A549 (cell line): ENCODE results near the gene TCF12. TPM values are rescaled to one million over a fixed set of nuclear protein-coding genes. Genes with fewer than 3 reads are reported as not detected.

ENCODE experiments used
- ATAC-seq, 2 experiments: fragments of 200-7000 bp in 1 of 2; fragments of >200 bp in 1 of 2; cut with Nextera tagmentation in 1 of 2; cut with Tn5 transposase in 1 of 2; 3 replicates each; pipeline versions ENCODE4 v1.8.0 to v1.9.1; 2018 to 2020; ENCODE audit warnings: mild to moderate bottlenecking in 1 of 2, moderate library complexity in 1 of 2
- CTCF ChIA-PET: fragments of 300-600 bp; sonication (Branson Sonifier 250); formaldehyde crosslinking; extraction: SDS; loops from one replicate; lab custom pipeline; 2021; ENCODE audit warnings: antibody characterized with exemption, inconsistent platforms; lab: Yijun Ruan, JAX
- POLR2A ChIA-PET: fragments of 350-600 bp; formaldehyde crosslinking; extraction: SDS; loops from one replicate; lab custom pipeline; 2021; ENCODE audit warnings: antibody characterized with exemption, inconsistent platforms; lab: Yijun Ruan, JAX
- DNase-seq, 2 experiments: peaks; one replicate each; pipeline versions ENCODE4 v3.0.0 to v3.0.0-alpha.2; 2011 to 2016; ENCODE audit warnings: low read depth in 1 of 2, low spot score in 1 of 2
- FAIRE-seq: peaks from 2 replicates; lab custom pipeline; 2011; peaks lifted over from hg19 to GRCh38; lab: Jason Lieb, UNC
- H3K27ac ChIP-seq, 2 experiments: fragments of >200 bp; sonication (Bioruptor Twin); formaldehyde crosslinking; 3 replicates each; pipeline ENCODE4 v1.5.1; 2016 to 2017
- H3K4me1 ChIP-seq: fragments of >200 bp; sonication (Bioruptor Twin); formaldehyde crosslinking; 3 replicates; pipeline ENCODE4 v1.6.1; 2016
- H3K4me2 ChIP-seq: fragments of >200 bp; sonication (Bioruptor Twin); formaldehyde crosslinking; 3 replicates; pipeline ENCODE4 v1.6.1; 2016
- H3K4me3 ChIP-seq: fragments of >200 bp; sonication (Bioruptor Twin); formaldehyde crosslinking; 3 replicates; pipeline ENCODE4 v1.5.1; 2016
- H3K9me3 ChIP-seq: fragments of >200 bp; sonication (Bioruptor Twin); formaldehyde crosslinking; 3 replicates; pipeline ENCODE4 v1.6.1; 2016
- ATOH8 ChIP-seq: fragments of 250-450 bp; sonication (Bioruptor Pico); IDR thresholded peaks from 2 replicates; pipeline ENCODE4 v1.5.0; 2020; ENCODE audit warnings: low read depth, mild to moderate bottlenecking, moderate library complexity
- BCL3 ChIP-seq: fragments of >200 bp; sonication (Bioruptor Twin); formaldehyde crosslinking; IDR thresholded peaks from 3 replicates; pipeline ENCODE4 v1.6.1; 2016
- CHD4 ChIP-seq: fragments of 200-600 bp; sonication (generic); IDR thresholded peaks from 2 replicates; pipeline ENCODE4 v1.6.1; 2016; ENCODE audit warnings: antibody characterized with exemption, mild to moderate bottlenecking, borderline replicate concordance
- E2F6 ChIP-seq: IDR thresholded peaks from 2 replicates; pipeline ENCODE4 v1.6.1; 2012; ENCODE audit warnings: low read depth, borderline replicate concordance
- ESRRA ChIP-seq: fragments of 150-350 bp; IDR thresholded peaks from 2 replicates; pipeline ENCODE4 v1.6.1; 2014; ENCODE audit warnings: mild to moderate bottlenecking, low read length, borderline replicate concordance
- HEYL ChIP-seq: fragments of 250-450 bp; sonication (Bioruptor Pico); IDR thresholded peaks from 2 replicates; pipeline ENCODE4 v1.8.0; 2021; ENCODE audit warnings: mild to moderate bottlenecking, moderate library complexity
- HMGXB4 ChIP-seq: fragments of 250-450 bp; sonication (Bioruptor Pico); IDR thresholded peaks from 2 replicates; pipeline ENCODE4 v1.5.0; 2021; ENCODE audit warnings: mild to moderate bottlenecking, moderate library complexity, borderline replicate concordance
- HOXB13 ChIP-seq: fragments of 250-450 bp; sonication (Bioruptor Pico); IDR thresholded peaks from 2 replicates; pipeline ENCODE4 v1.5.0; 2020; ENCODE audit warnings: low read depth, mild to moderate bottlenecking, moderate library complexity
- HOXB5 ChIP-seq: fragments of 250-450 bp; sonication (Bioruptor Pico); IDR thresholded peaks from 2 replicates; pipeline ENCODE4 v1.5.0; 2020; ENCODE audit warnings: mild to moderate bottlenecking, moderate library complexity
- JUN ChIP-seq, 2 experiments: fragments of >200 bp; sonication (Bioruptor Twin); formaldehyde crosslinking; IDR thresholded peaks; 2 replicates in 1 of 2; 3 replicates in 1 of 2; pipeline ENCODE4 v1.6.1; 2016 to 2017
- JUNB ChIP-seq: fragments of >200 bp; sonication (Bioruptor Twin); formaldehyde crosslinking; IDR thresholded peaks from 2 replicates; pipeline ENCODE4 v1.6.1; 2016
- KDM1A ChIP-seq: fragments of 200-600 bp; sonication (generic); IDR thresholded peaks from 2 replicates; pipeline ENCODE4 v1.6.1; 2016; ENCODE audit warnings: low read depth, mild to moderate bottlenecking
- KDM5A ChIP-seq: fragments of 200-600 bp; sonication (generic); IDR thresholded peaks from 2 replicates; pipeline ENCODE4 v1.6.1; 2016; ENCODE audit warnings: antibody characterized with exemption, mild to moderate bottlenecking
- MAZ ChIP-seq: fragments of 150-350 bp; IDR thresholded peaks from 2 replicates; pipeline ENCODE4 v1.6.1; 2014; ENCODE audit warnings: antibody characterized with exemption, low read depth, low read length, borderline replicate concordance
- MYC ChIP-seq: IDR thresholded peaks from 2 replicates; pipeline ENCODE4 v1.6.1; 2012; ENCODE audit warnings: mild to moderate bottlenecking, inconsistent platforms, low read length, improper control_type of control experiment, borderline replicate concordance
- NFE2L2 ChIP-seq: fragments of 150-350 bp; conservative IDR thresholded peaks from 2 replicates; pipeline ENCODE4 v1.6.1; 2014; ENCODE audit warnings: low read length
- PHF8 ChIP-seq: fragments of 200-600 bp; sonication (generic); IDR thresholded peaks from 2 replicates; pipeline ENCODE4 v1.6.1; 2016; ENCODE audit warnings: low read depth, mild to moderate bottlenecking, antibody characterized with exemption, moderate library complexity, borderline replicate concordance
- POLR2AphosphoS2 ChIP-seq: conservative IDR thresholded peaks from 2 replicates; pipeline ENCODE4 v1.6.1; 2012; ENCODE audit warnings: low read length, improper control_type of control experiment, inconsistent platforms
- RAD21 ChIP-seq, 2 experiments: fragments of >200 bp in 1 of 2; sonication (Bioruptor Twin) in 1 of 2; formaldehyde crosslinking in 1 of 2; IDR thresholded peaks in 1 of 2; conservative IDR thresholded peaks in 1 of 2; 2 replicates in 1 of 2; 3 replicates in 1 of 2; pipeline ENCODE4 v1.6.1; 2012 to 2018; ENCODE audit warnings: inconsistent platforms in 1 of 2
- REST ChIP-seq: fragments of 200-600 bp; sonication (generic); IDR thresholded peaks from 2 replicates; pipeline ENCODE4 v1.6.1; 2016; ENCODE audit warnings: antibody characterized with exemption, mild to moderate bottlenecking, moderate library complexity
- WGBS: methylation state at CpG from one replicate; pipeline ENCODE4 v1.1.6; 2017; ENCODE audit errors: missing lambda C conversion rate; 5-methylcytosine and 5-hydroxymethylcytosine counted together
- polyA plus RNA-seq, 4 experiments: library from polyadenylated mRNA; depleted of rRNA in 3 of 4; stranded (reverse); fragments of >200 nt; fragmentation: RNase III in 1 of 4; extraction: RNeasy Plus Mini Kit Qiagen cat#74134 plus additional on column Dnase treatment in 1 of 4; gene quantifications; 2 replicates in 3 of 4; 3 replicates in 1 of 4; pipeline ENCODE4 v1.2.3, GENCODE V29; 2011 to 2017

Gene TCF12
- polyA plus RNA-seq, 2 of the 4 experiments (the other 2 are of a cell fraction) = 36.3 to 121 TPM

GRCh38 chr15:57227166-57227565, 308.7 kb downstream of the TCF12 start:
- ChIA-PET CTCF (interaction anchor here (1.6 kb wide), 1 partner anchor 314 kb away, joined by 4 read pairs; no protein-coding TSS in a partner anchor), POLR2A (no interaction called here)
- TF ChIP-seq HMGXB4 (CRISPR knock-in tag) (no peak), CHD4 (no peak), HEYL (CRISPR knock-in tag) (no peak), POLR2AphosphoS2 (no peak), MAZ (no peak), HOXB13 (no peak), ESRRA (no peak), HOXB5 (CRISPR knock-in tag) (no peak), PHF8 (no peak), REST (no peak), KDM1A (no peak), JUNB (no peak), BCL3 (no peak), NFE2L2 (no peak), E2F6 (no peak), ATOH8 (CRISPR knock-in tag) (no peak), MYC (no peak), RAD21 (conservative IDR thresholded peaks at IDR 0.05 in 1 of 2, IDR thresholded peaks at IDR 0.05 in 1 of 2) (no peak)
- peak; percentile 68 for FAIRE-seq
- no peak for ATAC-seq
- WGBS = 93% methylated on average over 3 of the region's 3 CpGs
- no peak overlapping the region for H3K4me3 ChIP-seq
- no peak overlapping the region for H3K4me2 ChIP-seq
- no peak for DNase-seq
- H3K9me3 ChIP-seq = no peaks in the 10 kb centered on the region
- H3K4me1 ChIP-seq = no peaks in the 10 kb centered on the region
- no peak overlapping the region for H3K27ac ChIP-seq

GRCh38 chr15:57227899-57228298, 309.5 kb downstream of the TCF12 start:
- H3K4me3 ChIP-seq = no peak overlapping the region
- POLR2A ChIA-PET = no interaction called here
- CTCF ChIA-PET = interaction anchor here (1.6 kb wide), 1 partner anchor 314 kb away, joined by 4 read pairs; no protein-coding TSS in a partner anchor
- H3K4me1 ChIP-seq = no peaks in the 10 kb centered on the region
- TF ChIP-seq KDM5A = no peak
- no peak for TF ChIP-seq JUN (IDR thresholded peaks at IDR 0.05)
- no peak overlapping the region for H3K4me2 ChIP-seq
- H3K27ac ChIP-seq = no peak overlapping the region
- no peaks in the 10 kb centered on the region for H3K9me3 ChIP-seq
- ATAC-seq = no peak
- DNase-seq = no peak
- FAIRE-seq = peak; percentile 46
- 82% methylated on average over 2 of the region's 2 CpGs for WGBS
